ENCODE results near the gene SEC14L1. TPM values are rescaled to one million over a fixed set of nuclear protein-coding genes. Genes with fewer than 3 reads are reported as not detected.

Gene SEC14L1
- polyA plus RNA-seq, 2 of the 4 experiments (the other 2 are of a cell fraction): 27.5 to 40.4 TPM

DNA sequence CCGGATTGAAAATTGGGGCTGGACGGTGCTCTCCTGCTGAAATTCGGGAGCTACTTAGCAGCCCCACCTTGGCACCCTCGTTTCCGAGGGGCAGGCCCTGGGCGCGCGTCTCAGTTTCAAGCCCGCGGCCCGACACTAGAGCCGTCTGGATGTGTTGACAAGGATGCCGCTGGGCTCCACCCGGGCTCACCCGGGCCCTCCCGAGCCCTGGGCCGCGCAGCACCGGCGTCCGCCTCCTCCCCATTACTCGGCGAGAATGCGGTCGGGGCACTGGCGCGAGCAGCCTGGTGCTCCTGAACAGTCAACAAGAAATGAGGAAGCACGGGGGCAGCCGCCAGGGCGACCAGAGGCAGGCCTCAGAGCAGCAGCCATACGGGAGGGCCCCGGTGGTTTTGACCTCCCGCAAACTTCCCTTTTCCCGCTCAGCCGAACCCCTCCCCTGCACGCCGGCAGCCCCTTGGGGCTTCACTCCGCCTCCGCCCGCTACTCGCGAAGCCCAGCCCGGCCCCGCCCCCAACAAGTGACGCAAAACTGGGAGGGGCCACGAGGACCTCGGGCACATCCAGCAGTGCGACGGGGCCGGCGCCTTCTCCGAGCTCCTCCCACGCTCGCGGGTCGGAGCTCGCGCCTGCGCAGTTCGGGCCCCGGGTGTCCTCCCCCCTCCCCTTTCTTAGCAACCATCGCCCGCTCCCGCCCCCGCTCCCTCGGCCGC is 447 bp upstream of the SEC14L1 start (continued):
- TF ChIP-seq, protein P1, sequence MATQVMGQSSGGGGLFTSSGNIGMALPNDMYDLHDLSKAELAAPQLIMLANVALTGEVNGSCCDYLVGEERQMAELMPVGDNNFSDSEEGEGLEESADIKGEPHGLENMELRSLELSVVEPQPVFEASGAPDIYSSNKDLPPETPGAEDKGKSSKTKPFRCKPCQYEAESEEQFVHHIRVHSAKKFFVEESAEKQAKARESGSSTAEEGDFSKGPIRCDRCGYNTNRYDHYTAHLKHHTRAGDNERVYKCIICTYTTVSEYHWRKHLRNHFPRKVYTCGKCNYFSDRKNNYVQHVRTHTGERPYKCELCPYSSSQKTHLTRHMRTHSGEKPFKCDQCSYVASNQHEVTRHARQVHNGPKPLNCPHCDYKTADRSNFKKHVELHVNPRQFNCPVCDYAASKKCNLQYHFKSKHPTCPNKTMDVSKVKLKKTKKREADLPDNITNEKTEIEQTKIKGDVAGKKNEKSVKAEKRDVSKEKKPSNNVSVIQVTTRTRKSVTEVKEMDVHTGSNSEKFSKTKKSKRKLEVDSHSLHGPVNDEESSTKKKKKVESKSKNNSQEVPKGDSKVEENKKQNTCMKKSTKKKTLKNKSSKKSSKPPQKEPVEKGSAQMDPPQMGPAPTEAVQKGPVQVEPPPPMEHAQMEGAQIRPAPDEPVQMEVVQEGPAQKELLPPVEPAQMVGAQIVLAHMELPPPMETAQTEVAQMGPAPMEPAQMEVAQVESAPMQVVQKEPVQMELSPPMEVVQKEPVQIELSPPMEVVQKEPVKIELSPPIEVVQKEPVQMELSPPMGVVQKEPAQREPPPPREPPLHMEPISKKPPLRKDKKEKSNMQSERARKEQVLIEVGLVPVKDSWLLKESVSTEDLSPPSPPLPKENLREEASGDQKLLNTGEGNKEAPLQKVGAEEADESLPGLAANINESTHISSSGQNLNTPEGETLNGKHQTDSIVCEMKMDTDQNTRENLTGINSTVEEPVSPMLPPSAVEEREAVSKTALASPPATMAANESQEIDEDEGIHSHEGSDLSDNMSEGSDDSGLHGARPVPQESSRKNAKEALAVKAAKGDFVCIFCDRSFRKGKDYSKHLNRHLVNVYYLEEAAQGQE (IDR thresholded peaks at IDR 0.05): no peak
- TF ChIP-seq, protein P2, sequence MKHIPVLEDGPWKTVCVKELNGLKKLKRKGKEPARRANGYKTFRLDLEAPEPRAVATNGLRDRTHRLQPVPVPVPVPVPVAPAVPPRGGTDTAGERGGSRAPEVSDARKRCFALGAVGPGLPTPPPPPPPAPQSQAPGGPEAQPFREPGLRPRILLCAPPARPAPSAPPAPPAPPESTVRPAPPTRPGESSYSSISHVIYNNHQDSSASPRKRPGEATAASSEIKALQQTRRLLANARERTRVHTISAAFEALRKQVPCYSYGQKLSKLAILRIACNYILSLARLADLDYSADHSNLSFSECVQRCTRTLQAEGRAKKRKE (CRISPR knock-in tag; IDR thresholded peaks at IDR 0.05; ENCODE audit: low read depth): peak; percentile 26; the same call in 1 of the 2 replicates
- TF ChIP-seq CEBPB (IDR thresholded peaks at IDR 0.05) (0 out of 4 replicates have a peak, but pooled peaks of 1 of the 2 experiments have one; percentile 10), NFE2L2 (conservative IDR thresholded peaks at IDR 0.05; ENCODE audit: low read length) (no peak), EHMT2 (IDR thresholded peaks at IDR 0.05; ENCODE audit: low read depth) (no peak), RAD21 (conservative IDR thresholded peaks at IDR 0.05 in 1 of 2, IDR thresholded peaks at IDR 0.05 in 1 of 2) (peak in 1 of 2 experiments; percentile 25; a peak in 2 of 5 replicates), HOXB5 (CRISPR knock-in tag; IDR thresholded peaks at IDR 0.05) (peak; percentile 72; the same call in 1 of the 2 replicates), MAZ (IDR thresholded peaks at IDR 0.05; ENCODE audit: borderline replicate concordance, low read depth, low read length) (0 out of 2 replicates have a peak, but pooled peaks have one; percentile 47), HOXB13 (CRISPR knock-in tag; IDR thresholded peaks at IDR 0.05; ENCODE audit: low read depth) (peak; percentile 73; the same call in 1 of the 2 replicates), BHLHE40 (IDR thresholded peaks at IDR 0.05; ENCODE audit: low read depth, low read length) (no peak), TFCP2L1 (CRISPR knock-in tag; IDR thresholded peaks at IDR 0.05) (no peak; the same call in 1 of the 2 replicates), NPAS2 (CRISPR knock-in tag; IDR thresholded peaks at IDR 0.05; ENCODE audit: borderline replicate concordance) (no peak), MAFK (IDR thresholded peaks at IDR 0.05; ENCODE audit: partially characterized antibody) (no peak), POLR2AphosphoS2 (conservative IDR thresholded peaks at IDR 0.05; ENCODE audit: low read length) (no peak), CHD2 (IDR thresholded peaks at IDR 0.05; ENCODE audit: low read length, partially characterized antibody) (no peak), RNF2 (IDR thresholded peaks at IDR 0.05; ENCODE audit: borderline replicate concordance, low read depth) (no peak), ZNF302 (CRISPR knock-in tag; IDR thresholded peaks at IDR 0.05) (no peak), JUNB (IDR thresholded peaks at IDR 0.05) (no peak), HDAC2 (IDR thresholded peaks at IDR 0.05) (no peak), TP53 (CRISPR knock-in tag; IDR thresholded peaks at IDR 0.05) (0 out of 2 replicates have a peak, but pooled peaks have one; percentile 28), RARB (CRISPR knock-in tag; IDR thresholded peaks at IDR 0.05) (no peak), EHF (CRISPR knock-in tag; IDR thresholded peaks at IDR 0.05) (no peak), EP300 (IDR thresholded peaks at IDR 0.05) (no peak), MYC (IDR thresholded peaks at IDR 0.05; ENCODE audit: borderline replicate concordance, low read length) (peak; percentile 56)
- TF ChIP-seq, protein P3, sequence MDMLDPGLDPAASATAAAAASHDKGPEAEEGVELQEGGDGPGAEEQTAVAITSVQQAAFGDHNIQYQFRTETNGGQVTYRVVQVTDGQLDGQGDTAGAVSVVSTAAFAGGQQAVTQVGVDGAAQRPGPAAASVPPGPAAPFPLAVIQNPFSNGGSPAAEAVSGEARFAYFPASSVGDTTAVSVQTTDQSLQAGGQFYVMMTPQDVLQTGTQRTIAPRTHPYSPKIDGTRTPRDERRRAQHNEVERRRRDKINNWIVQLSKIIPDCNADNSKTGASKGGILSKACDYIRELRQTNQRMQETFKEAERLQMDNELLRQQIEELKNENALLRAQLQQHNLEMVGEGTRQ (IDR thresholded peaks at IDR 0.05): 0 out of 2 replicates have a peak, but pooled peaks have one; percentile 11
- TF ChIP-seq, protein P4, sequence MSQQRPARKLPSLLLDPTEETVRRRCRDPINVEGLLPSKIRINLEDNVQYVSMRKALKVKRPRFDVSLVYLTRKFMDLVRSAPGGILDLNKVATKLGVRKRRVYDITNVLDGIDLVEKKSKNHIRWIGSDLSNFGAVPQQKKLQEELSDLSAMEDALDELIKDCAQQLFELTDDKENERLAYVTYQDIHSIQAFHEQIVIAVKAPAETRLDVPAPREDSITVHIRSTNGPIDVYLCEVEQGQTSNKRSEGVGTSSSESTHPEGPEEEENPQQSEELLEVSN (IDR thresholded peaks at IDR 0.05; ENCODE audit: borderline replicate concordance, low read depth): peak; percentile 96
- TF ChIP-seq, protein P5, sequence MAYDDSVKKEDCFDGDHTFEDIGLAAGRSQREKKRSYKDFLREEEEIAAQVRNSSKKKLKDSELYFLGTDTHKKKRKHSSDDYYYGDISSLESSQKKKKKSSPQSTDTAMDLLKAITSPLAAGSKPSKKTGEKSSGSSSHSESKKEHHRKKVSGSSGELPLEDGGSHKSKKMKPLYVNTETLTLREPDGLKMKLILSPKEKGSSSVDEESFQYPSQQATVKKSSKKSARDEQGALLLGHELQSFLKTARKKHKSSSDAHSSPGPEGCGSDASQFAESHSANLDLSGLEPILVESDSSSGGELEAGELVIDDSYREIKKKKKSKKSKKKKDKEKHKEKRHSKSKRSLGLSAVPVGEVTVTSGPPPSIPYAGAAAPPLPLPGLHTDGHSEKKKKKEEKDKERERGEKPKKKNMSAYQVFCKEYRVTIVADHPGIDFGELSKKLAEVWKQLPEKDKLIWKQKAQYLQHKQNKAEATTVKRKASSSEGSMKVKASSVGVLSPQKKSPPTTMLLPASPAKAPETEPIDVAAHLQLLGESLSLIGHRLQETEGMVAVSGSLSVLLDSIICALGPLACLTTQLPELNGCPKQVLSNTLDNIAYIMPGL (CRISPR knock-in tag; IDR thresholded peaks at IDR 0.05; ENCODE audit: borderline replicate concordance): no peak
- TF ChIP-seq, protein P6, sequence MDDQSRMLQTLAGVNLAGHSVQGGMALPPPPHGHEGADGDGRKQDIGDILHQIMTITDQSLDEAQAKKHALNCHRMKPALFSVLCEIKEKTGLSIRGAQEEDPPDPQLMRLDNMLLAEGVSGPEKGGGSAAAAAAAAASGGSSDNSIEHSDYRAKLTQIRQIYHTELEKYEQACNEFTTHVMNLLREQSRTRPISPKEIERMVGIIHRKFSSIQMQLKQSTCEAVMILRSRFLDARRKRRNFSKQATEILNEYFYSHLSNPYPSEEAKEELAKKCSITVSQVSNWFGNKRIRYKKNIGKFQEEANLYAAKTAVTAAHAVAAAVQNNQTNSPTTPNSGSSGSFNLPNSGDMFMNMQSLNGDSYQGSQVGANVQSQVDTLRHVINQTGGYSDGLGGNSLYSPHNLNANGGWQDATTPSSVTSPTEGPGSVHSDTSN (IDR thresholded peaks at IDR 0.05): 0 out of 2 replicates have a peak, but pooled peaks have one; percentile 35
- TF ChIP-seq, protein P7, sequence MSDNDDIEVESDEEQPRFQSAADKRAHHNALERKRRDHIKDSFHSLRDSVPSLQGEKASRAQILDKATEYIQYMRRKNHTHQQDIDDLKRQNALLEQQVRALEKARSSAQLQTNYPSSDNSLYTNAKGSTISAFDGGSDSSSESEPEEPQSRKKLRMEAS (IDR thresholded peaks at IDR 0.05): peak; percentile 90

All from A549 (cell line).